RKO (cell line): ENCODE data around the gene RGS11.

ENCODE experiments used
- DNase-seq: peaks from one replicate; pipeline ENCODE4 v3.0.0-alpha.2; 2016; ENCODE audit warnings: low spot score

RGS11 gene

DNA sequence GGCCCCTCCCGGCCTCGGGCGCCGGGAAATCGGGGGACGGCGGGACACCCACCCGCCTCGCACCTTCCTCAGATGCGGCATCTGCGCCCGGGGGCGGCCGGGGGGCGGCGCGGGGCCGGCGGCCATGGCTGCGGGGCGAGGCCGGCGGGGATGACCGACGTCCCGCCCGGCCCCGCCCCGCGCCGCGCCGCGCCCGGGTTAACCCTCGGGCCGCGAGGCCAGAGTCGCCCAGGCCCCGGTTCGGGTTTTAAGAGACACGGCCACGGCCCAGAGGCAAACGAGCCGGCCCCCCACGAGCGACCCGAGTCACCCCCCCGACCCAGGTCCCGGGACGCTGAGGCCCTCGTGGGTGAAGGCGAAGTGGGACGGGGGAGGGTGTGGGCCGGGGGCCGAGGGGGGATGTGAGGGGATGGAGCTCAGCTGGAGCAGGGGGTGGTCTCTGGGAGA is at the start of gene RGS11:
Gene RGS11 (minus strand): TSS at position 159 of the 447 bp plus-strand sequence. CDS start 33 bp downstream, at position 126.
- DNase-seq, result no peak

- DNase-seq, result no peak
Observed at GRCh38 chr16:324451-325334, 48.9 kb upstream of the RGS11 start.

DNA sequence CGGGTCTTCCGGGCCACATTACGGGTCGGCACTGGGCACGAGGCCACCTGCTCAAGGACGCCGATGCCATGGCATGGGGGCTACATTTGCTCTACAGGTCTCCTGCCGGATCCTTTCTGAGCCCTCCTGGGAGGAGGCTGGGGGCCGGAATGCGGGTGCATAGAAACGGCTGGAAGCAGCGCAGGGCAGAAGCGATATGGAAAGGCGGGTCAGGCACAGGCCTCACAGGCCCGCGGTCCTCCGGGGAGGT is 48.4 kb upstream of the RGS11 start:
- DNase-seq, result no peak

GRCh38 chr16:322476-323143 is 46.9 kb upstream of the RGS11 start:
- no peak for DNase-seq

- DNase-seq, result no peak
Observed at GRCh38 chr16:321532-321931, 45.8 kb upstream of the RGS11 start.

GRCh38 chr16:320206-320605 is 44.5 kb upstream of the RGS11 start:
- no peak for DNase-seq

- peak; percentile 18 for DNase-seq
Observed at GRCh38 chr16:318628-319027, 42.9 kb upstream of the RGS11 start.

DNA sequence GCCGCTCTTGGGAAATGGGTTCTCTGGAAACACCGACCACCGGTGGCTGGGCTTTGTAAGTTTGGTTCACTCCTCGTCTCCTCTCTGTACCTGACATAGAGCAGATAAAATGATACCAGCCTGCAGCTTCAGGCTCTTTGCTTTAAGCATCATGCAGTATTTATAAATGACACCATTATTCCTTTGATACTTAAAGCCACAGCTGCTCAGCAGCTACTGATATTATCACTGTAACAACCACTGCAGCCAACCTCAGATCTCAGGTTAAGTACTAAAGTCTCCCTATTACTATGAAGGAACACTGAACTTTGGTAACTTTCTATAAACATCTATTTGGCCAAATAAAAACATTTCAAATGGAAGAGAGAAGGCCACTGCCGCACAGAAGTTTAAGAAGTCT is 41.8 kb upstream of the RGS11 start:
- no peak for DNase-seq

DNA sequence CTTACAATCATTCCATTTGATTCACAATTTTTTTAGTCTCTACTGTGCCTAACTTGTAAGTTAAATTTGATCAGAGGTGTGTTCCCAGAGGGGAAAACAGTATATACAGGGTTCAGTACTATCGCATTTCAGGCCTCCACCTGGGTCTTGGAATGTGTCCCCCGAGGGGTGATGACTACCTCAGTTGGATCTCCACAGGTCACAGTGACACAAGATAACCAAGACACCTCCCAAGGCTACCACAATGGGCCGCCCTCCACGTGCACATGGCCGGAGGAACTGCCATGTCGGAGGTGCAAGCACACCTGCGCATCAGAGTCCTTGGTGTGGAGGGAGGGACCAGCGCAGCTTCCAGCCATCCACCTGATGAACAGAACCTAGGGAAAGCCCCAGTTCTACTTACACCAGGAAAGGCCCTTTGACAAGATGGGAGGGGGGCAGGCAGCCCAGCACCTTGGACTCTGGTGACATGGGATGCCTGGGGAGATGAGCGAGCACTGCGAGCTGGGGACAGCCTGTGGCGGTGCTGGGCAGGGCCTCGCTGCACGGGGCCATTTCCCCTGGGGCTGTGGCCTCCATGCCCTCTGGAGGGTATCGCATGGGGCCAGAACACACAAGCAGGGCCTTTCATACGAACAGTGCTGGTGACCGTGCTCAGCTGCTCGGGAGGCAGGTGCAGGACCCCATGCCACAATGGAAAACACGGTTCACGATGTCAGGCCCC is 41.2 kb upstream of the RGS11 start:
- no peak for DNase-seq

- no peak for DNase-seq
Observed at GRCh38 chr16:314795-315299, 39.1 kb upstream of the RGS11 start.

GRCh38 chr16:314351-314750 is 38.6 kb upstream of the RGS11 start:
- DNase-seq, result no peak

- DNase-seq, result no peak
Observed at GRCh38 chr16:311725-312124, 36.0 kb upstream of the RGS11 start.

DNA sequence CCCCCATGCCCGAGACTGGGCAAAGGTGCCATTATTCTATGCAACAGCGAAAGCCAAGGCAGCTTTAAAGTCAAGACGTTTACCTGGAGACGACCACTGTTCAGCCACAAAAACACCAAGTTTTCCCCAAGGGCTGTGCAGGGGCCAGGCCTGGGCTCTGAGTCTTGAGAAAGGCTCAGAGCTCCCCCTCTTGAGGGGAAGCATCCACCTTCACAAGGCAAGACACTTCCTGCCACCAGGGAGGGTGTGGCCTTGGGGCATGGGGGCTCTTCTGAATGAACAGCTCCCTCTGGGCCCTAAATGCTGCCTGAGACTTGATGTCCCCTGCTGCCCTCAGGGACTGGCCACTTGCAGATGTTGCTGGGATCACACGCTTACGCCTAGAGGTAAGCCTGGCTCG is 33.7 kb upstream of the RGS11 start:
- DNase-seq, result no peak

- no peak for DNase-seq
Observed at GRCh38 chr16:307691-308312, 32.1 kb upstream of the RGS11 start.

GRCh38 chr16:306911-307370 is 31.2 kb upstream of the RGS11 start:
- no peak for DNase-seq

DNA sequence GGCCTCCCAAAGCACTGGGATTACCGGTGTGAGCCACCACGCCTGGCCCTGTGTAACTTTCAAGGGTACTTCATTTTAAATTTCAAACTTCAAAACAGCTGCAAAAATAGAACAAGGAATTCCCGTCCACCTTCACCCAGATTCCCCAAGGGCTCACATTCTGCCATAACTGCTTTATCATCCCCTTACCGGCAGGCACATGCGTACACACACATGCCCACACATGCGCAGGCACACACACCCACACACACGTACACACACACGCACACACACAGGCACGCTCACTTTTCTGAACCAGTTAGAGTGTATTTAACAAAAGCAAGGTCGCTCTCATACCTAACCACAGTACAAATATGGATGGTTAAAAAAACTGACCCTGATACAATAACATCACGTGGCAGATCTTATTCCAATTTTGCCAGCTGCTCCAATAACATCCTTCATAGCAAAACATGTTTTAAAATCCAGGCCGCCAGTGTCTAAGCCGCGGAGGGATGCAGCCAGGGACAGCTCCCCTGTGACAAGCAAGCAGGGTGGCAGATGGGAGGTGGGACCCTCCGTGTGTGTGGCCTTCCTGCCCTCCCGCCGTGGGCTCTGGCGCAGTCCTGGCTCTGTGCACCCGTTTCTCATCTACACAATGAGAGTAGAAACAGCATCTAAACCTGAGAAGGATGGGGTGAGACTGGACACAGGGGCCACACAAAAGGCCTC is 30.3 kb upstream of the RGS11 start:
- DNase-seq, result no peak

- DNase-seq, result peak; percentile 9
Observed at GRCh38 chr16:303760-304505, 28.2 kb upstream of the RGS11 start.

DNA sequence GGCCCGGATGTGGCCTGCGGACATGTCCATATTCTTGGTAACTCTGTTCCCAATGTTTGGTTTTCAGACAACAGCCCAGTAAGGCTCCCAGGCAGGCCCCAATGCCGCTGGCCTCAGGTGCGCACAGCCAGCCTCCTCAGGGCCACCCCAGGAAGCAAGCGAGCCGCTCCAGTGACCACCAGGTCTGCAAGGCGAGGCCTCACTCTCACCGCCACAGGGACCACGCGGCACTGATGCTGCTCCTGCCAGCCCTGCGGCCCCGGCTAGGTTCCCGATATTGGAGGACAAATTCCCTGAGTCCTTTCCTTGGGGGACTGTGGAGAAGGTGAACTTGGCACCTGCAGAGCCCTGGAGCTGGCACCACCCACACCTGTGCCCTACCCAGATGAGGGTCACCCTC is 26.2 kb upstream of the RGS11 start:
- DNase-seq, result no peak

DNA sequence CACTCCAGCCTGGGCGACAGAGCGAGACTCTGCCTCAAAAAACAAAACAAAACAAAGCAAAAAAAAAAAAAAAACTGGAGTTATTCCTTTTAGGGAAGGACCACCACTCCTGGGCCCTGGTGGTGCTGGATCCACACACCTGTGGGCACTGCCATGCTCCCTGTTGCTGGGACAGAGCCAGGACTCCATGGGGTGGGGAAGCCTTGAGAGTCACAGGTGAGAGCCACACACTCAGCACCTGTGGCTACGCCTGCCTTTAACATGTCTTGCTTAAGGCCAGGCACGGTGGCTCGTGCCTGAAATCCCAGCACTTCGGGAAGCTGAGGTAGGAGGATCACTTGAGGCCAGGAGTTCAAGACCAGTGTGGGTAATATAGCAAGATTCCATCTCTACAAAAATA is 25.5 kb upstream of the RGS11 start:
- no peak for DNase-seq

- DNase-seq, result no peak
Observed at GRCh38 chr16:297832-298231, 22.1 kb upstream of the RGS11 start.
